ENCODE data around the gene CLIP2. TPM values are rescaled to one million over a fixed set of nuclear protein-coding genes. Genes with fewer than 3 reads are reported as not detected.

Gene CLIP2
- total and polyA plus RNA-seq, 2 of the 8 experiments (the other 6 are each of a cell fraction or from before 2014, with no cell fraction given): 8.3 to 41.5 TPM

DNA sequence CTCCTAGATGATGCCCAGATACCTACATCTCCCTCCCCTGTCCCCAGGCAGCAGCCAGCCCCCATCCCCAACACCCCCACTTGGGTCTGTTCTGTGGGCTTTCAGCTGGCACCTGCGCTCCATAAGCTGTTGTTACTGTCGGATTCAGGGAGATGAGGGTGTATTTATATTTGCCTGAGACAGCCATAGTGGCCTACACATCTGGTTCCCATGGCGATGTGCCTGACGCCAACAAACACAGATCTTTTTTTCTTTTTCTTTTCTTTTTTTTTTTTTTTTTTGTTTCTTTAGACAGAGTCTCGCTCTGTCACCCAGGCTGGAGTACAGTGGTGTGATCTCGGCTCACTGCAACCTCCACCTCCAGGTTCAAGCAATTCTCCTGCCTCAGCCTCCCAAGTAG, 73.1 kb downstream of the CLIP2 start:
- Histone ChIP-seq H3K14ac (ENCODE audit: insufficient read length) (no peak overlapping the region), H3K9ac (replicated peaks in 1 of 4; ENCODE audit: extremely low read depth in 1 of 4, low read depth in 3 of 4, low read length in 3 of 4) (no peak overlapping the region), H3K79me1 (ENCODE audit: low read depth, low read length) (no peaks in the 10 kb centered on the region), H2BK15ac (ENCODE audit: low read length) (no peak overlapping the region), H2BK12ac (ENCODE audit: low read depth, low read length) (no peak overlapping the region), H2AK5ac (ENCODE audit: low read depth, low read length) (no peak overlapping the region), H2AFZ (ENCODE audit: low read length) (no peak overlapping the region), H3K4me1 (replicated peaks in 1 of 4; ENCODE audit: control insufficient read depth in 3 of 4, insufficient read depth in 4 of 4, low read length in 3 of 4) (peaks cover 0 to 3% (median 2%) of the 10 kb centered on the region in 4 experiments; a peak in 3 of 7 replicates), H3K23ac (ENCODE audit: insufficient read length) (no peak overlapping the region), H3K23me2 (ENCODE audit: low read depth, low read length) (peaks cover 2% of the 10 kb centered on the region; the same call in 1 of the 2 replicates), H2BK120ac (replicated peaks; ENCODE audit: low read depth, low read length) (no peak overlapping the region), H3K9me3 (ENCODE audit: insufficient read depth in 2 of 2, low read depth in 1 of 2, low read length in 1 of 2) (no peaks in the 10 kb centered on the region), H4K91ac (replicated peaks; ENCODE audit: insufficient read length, low read length) (no peak overlapping the region), H3K4ac (replicated peaks; ENCODE audit: insufficient read length, low read depth, low read length) (no peak overlapping the region), H3K79me2 (ENCODE audit: control insufficient read depth in 1 of 2, insufficient read depth in 2 of 2, low read length in 2 of 2) (no peaks in the 10 kb centered on the region), H4K5ac (ENCODE audit: insufficient read length, low read depth, low read length) (no peak overlapping the region), H4K8ac (ENCODE audit: extremely low read depth, insufficient read depth, low read length) (no peak overlapping the region), H3K27me3 (replicated peaks in 1 of 4; ENCODE audit: control insufficient read depth in 3 of 4, extremely low read depth in 1 of 4, insufficient read depth in 3 of 4, low read length in 3 of 4) (no peaks in the 10 kb centered on the region), H3K18ac (ENCODE audit: extremely low read depth, low read length) (no peak overlapping the region), H3K27ac (ENCODE audit: low read depth, low read length) (no peak overlapping the region), H3K36me3 (ENCODE audit: control insufficient read depth in 2 of 4, insufficient read depth in 4 of 4, low read length in 3 of 4) (peaks cover 0 to 9% (median 4%) of the 10 kb centered on the region in 4 experiments; a peak in 4 of 8 replicates), H3K56ac (replicated peaks; ENCODE audit: insufficient read length, low read depth, low read length) (no peak overlapping the region), H2BK20ac (ENCODE audit: low read length) (no peak overlapping the region), H3K4me2 (ENCODE audit: insufficient read depth in 1 of 2, low read depth in 2 of 2, low read length in 2 of 2) (no peak overlapping the region), H3K4me3 (ENCODE audit: extremely low read depth in 1 of 4, insufficient read depth in 2 of 4, low read depth in 3 of 4, low read length in 4 of 4) (no peak overlapping the region), H4K20me1 (replicated peaks in 1 of 2; ENCODE audit: control insufficient read depth in 1 of 2, insufficient read depth in 2 of 2, low read length in 2 of 2) (peaks cover 0 to 2% of the 10 kb centered on the region in 2 experiments), H2BK5ac (ENCODE audit: low read depth, low read length) (no peak overlapping the region)
- POLR2A ChIA-PET (ENCODE audit: partially characterized antibody): no interaction called here
- no peak for TF ChIP-seq NRF1 (IDR thresholded peaks at IDR 0.05; ENCODE audit: low read depth, low read length)
- no peak for TF ChIP-seq SP2 (IDR thresholded peaks at IDR 0.05; ENCODE audit: low read length)
- TF ChIP-seq GABPA (IDR thresholded peaks at IDR 0.05; ENCODE audit: borderline replicate concordance, insufficient read depth, low read length): no peak
- no peak for FAIRE-seq
- 85% methylated on average over 6 of the region's 6 CpGs; no CpG with 5 or more reads in 1 of the 2 experiments for WGBS, 2 experiments (ENCODE audit: extremely low coverage in 1 of 2, insufficient coverage in 1 of 2, insufficient read length in 1 of 2, insufficient replicate concordance in 2 of 2, low coverage in 1 of 2, low lambda C conversion rate in 2 of 2, missing lambda C conversion rate in 1 of 2)
- CTCF ChIA-PET (ENCODE audit: partially characterized antibody): interaction anchor here (0.5 to 1.5 kb wide), 5 partner anchors 12 to 156 kb away, joined by 3 to 4 read pairs (median 3); no protein-coding TSS in a partner anchor
- DNase-seq (ENCODE audit: low read depth in 1 of 2, low spot score in 2 of 2): no peak
